Left renal cortex interstitium (tissue), 4 donors: ENCODE data around the gene ITGB2. TPM values are rescaled to one million over a fixed set of nuclear protein-coding genes. Genes with fewer than 3 reads are reported as not detected.

Experiments used
- DNase-seq, 4 donors: peaks; one replicate each; pipeline ENCODE4 v3.0.0-alpha.2; 2013; ENCODE audit warnings: low read depth in 4 of 4, low spot score in 2 of 4, missing footprints in 1 of 4
- polyA plus RNA-seq, 4 donors: library from polyadenylated mRNA; unstranded; fragments of 120-200 nt; gene quantifications; one replicate each; pipeline ENCODE4 v1.2.1, GENCODE V29; 2013; ENCODE audit not compliant: insufficient read length in 4 of 4

Gene ITGB2
- polyA plus RNA-seq, 4 donors: 9.2 to 21.6 (median 12.1) TPM

GRCh38 chr21:44854664-44855446 is 65.8 kb downstream of the ITGB2 start:
- no peak for DNase-seq

DNA sequence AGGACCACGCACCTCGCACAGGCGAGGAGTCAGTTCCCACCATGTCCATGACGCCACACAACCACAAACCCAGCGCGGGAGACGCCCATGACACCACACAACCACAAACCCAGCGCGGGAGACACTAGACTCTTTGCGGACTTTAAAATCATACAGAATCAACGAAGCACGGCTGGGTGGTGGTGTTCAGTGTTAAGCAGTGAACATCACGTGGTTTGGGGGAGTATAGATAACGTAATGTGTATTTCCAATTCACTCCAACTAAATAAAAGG is 66.4 kb downstream of the ITGB2 start:
- no peak for DNase-seq

DNA sequence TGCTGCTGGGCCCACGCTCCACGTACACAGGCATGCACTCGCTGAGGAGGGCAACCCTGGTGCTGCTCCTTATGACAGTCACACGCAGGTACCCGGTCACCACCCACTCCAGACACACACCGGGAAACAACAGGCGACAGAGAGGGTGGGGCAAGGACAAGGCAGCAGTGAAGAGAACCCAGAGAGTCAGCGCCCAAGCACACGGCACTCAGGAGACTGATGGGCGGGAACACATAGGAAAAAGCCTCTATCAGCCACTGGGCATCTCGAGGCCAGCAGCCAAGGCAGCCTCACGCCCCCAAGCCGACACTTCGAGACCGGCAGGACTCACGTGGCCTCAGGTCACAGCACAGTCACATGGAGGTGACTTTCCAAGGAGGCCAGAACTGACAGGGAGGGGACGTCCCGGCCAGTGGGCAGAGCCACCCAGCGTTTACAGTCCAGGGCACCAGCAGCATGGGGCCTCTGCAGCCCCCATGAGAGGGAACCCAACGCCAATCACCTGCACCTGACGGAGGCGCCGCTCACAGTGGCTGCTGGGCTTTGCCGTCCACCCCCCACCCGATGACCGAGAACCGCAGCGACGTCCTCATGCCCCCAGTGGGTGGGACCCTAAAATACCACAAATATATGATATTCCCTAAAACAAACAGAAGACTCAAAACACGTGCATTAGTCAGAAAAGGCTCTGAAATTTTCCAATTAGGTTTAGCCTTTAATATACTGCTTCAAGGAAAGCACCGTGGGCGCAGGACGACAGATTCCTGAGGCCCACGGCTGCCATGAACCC is 66.9 kb downstream of the ITGB2 start:
- no peak for DNase-seq

DNA sequence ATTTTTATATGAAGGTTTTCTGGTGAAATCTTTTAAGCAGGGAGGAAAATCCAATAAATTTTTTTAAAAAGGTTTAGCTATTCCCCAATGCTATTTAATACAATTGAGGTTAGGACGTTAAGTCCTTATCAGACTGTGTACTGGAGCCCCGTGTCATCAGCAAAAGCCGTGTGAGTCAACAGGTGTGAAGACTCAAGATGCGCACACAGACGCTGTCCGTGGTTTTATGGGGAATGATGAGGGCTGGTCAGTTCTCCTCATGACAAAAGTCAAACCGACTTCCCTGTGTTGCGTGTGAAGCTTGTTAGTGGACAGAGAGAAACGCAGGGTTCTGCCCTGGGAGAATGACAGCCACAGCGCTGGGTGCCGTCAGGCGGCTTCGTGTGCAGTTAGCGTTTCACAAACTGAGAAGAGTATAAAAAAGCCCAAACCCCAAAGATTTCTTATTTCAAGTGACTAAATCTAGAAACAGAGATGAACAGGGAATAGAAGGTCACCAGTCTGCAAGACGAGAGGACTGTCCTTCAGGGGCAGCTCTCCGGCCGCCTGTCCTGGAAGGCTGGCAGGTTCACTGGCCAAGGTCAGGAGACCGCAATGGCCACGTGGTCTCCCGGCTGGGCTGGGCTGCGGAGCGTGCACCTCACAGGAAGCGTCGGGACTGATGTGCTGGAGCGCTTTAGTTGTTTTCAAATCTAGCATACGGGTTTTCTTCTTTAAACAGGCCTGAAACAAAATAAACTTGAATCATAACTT is 69.6 kb downstream of the ITGB2 start:
- DNase-seq: no peak

DNA sequence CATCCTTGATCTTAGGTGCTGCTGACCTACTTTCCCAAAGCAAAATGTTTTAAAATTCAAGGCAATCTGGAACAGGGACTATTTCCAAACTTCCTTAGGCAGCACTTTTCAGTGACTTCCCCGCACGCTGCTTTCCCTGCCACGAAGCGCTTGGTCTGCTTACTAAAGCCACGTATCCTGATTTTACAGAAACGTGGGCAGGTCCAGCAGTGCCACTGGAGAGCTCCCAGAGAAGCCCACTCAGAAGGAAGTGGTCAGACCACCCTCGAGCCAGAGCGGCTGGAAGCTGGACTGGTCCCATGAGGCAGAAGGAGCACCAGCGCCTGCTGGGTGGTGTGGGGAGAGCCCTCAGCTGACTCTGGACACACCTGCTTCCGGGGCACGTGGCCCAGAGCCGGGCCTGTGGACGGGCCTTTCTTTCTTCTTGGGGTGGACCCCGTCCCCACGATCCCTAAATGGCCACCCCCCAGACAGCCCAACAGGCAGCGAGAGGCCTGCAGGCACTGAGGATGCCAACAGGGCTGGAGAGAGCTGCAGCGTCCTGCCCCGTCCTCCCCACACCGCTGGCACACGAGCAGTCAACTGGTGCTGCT is 70.4 kb downstream of the ITGB2 start:
- no peak for DNase-seq

GRCh38 chr21:44849616-44850130 is 71.0 kb downstream of the ITGB2 start:
- no peak for DNase-seq

- no peak for DNase-seq
Observed at GRCh38 chr21:44848821-44849521, 71.7 kb downstream of the ITGB2 start.

DNA sequence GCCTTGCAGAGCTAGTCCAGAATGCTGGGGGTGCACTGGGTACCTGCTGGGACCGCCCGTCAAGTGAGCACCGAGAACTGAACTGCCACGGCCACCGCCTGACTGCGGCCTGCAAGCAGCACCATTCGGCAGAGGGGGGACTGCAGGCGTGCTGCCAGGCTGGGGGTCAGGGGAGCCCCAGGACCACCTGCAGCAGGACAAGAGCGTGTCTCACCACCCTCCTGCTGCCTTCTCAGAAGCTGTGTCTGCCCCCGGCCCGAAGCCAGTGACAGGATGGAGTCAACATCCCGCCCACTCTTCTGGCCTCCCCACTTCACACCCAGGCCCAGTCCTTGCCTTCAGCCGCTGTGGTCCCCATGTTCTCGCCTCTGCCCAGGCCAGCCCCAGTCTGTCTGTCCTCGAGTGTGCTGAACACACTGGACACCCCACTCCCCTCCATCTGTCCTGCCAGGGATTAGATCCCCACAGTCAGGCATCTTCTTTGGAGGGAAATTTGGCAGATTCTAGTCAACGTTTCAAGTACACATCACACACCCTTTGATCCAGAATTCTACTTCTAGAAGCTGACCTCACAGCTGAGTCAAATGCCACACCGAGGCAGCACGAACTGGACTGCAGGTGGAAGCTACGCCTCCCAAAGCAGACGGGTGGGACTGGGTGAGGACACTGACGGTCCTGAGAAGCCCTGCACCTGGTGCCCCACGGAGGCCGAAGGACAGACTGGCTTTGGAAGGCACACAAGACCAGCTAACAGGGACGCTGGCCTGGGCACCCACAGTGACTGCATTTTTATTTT is 73.2 kb downstream of the ITGB2 start:
- DNase-seq: no peak

DNA sequence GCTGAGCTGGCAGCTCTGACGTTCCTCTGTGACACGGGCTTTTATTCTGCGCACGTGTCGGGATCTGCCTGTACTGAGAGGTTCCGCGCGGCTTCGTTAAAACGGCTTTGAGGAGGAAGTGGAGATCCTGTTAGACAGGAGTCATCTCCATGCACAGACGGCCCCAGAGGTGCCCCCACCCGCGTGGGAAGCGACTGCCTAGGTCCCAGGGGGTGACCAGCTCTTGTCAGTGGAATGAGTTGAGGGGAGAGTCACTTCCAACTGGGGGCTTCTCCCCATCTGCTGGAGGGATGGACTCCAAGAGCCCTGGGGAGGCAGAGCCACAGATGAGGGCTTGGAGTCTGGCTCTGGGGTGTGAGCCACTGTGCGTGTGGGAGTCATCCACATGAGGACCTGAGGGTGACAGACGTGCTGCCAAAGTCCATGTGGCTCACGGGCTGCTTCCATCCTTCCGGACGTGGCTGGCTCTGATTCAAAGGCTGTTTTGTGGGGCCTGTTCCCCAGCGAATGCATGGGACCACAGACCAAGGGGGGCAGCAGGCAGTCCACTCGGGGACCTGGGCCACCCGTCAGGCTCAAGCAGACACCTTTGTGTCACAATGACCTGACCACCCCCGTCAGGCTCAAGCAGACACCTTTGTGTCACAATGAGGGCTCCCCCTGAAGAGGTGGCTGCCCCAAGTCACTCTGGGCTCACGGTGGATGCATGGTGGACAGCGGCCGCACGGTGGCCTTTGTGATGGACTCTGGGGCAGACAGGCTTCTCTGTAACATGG is 74.0 kb downstream of the ITGB2 start:
- no peak for DNase-seq

DNA sequence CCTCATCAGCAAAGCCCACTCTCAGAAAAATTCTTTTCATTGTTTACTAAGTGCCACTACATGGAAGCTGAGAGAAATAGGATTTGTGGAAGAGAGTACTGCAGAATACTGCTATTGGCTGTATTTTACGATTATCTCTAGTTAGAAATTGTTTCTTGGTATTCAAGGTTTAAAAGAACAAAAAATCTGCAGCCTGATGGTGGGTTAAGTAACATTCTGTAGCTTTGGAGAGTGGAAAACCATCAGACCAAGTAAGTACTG is 74.5 kb downstream of the ITGB2 start:
- no peak for DNase-seq

GRCh38 chr21:44845418-44846223 is 75.1 kb downstream of the ITGB2 start:
- peak in 1 of 4 donors; percentile 36 for DNase-seq

DNA sequence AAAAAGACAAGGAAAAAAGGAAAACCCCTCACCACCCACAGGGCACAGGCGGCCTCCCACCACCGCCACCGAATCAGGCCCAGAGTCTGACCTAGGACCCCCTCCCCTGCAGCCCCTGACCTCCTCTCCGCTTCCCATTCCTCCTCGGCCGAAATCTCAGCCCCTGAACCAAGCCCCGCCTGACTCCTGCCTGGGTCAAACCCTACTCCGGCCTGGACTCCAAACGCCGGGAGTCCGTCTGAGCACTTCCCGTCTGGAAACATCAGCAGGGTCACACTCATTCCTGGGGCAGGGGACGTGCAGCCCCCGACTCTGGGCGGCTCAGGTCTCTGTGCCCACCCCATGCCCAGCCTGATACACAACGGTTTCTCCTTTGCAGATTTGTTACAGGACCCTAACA is 76.4 kb downstream of the ITGB2 start:
- no peak for DNase-seq

DNA sequence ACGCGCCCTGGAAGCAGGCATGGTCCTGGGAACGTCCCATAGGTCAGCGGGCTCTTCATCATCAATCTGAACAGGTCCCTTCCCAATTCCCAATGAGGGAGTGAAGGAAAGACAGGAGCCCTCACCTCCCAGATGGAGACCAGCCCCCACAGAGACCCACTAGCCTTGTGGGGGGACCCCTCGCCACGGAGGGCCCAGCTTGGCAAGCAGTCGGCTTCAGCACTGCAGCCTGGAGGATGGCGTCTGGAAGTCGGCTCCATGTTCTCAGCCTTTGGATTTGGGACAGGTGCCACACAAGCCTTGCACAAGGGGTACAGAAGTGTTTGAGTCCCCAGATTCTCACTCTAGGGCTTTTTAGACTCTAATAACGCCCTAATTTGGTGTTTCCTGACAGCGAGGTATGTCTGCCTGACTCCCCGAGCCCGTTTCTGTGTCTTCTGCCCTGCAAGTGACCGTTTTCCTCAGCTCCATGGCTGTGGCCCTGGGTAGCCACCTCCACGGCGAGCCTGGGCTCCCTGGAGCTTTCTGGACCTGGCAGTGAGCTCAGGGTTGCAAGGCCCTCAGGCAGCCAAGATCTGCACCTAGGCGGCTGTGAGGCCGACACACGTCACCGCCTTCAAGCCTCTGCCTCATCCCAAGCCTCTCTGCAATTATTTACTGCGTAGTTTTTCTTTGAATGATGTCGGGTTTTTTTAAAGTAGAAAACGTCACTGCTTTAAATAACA is 77.8 kb downstream of the ITGB2 start:
- no peak for DNase-seq

DNA sequence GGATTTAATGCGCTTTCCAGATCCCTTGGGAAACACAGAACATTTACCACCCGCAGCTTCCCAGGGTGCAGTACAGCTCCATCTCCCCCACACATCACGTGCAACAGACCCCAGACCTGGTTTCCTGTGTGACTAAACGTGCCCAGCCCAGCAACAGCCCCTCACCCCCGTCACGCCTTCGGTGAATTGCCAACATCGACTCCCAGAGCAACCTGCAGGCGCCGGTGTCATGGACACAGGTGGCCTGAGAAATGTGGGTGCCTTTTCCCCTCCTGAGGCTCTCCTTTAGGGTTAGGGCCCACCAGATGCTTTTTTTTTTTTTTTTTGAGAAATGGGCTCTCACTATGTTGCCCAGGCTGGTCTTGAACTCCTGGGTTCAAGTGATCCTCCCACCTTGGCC is 78.6 kb downstream of the ITGB2 start:
- no peak for DNase-seq

DNA sequence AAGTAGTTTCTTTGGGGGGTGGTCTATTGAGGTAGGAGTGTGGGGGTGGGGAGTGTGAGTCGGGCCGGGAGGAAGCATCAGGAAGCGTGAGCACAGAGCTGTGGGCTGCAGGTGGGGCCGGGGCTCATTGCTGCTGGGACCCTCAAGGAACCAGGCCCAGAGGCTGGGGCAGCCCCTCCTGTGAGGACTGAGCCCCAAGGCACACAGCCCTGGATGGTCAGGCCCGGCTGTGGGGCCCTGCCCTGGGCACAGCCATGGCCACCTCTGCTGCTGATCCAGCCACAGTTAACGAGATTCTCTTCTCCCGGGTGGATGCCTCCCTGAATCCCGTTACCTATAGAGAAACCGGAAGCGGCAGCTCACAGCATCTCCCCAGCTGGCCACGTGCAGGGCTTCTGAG is 79.9 kb downstream of the ITGB2 start:
- DNase-seq: no peak

DNA sequence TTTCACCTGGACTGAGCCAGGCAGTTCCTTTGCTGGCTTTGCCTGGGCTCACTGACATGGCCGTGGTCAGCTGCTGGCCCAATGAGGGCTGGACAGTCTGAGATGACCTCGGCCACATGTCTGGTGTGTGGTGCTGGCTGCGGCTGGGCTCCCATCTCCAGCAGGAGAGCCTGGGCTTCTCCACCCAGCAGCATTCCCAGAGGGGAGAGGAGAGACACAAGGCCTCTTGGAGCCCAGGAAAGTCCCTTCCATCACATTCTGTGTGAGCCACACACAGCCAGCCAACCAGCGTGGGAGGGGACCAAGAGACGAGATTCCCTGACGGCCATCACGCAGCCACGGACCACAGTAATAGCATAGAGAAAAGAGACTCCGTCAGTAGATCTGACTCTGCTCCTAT is 81.7 kb downstream of the ITGB2 start:
- no peak for DNase-seq

DNA sequence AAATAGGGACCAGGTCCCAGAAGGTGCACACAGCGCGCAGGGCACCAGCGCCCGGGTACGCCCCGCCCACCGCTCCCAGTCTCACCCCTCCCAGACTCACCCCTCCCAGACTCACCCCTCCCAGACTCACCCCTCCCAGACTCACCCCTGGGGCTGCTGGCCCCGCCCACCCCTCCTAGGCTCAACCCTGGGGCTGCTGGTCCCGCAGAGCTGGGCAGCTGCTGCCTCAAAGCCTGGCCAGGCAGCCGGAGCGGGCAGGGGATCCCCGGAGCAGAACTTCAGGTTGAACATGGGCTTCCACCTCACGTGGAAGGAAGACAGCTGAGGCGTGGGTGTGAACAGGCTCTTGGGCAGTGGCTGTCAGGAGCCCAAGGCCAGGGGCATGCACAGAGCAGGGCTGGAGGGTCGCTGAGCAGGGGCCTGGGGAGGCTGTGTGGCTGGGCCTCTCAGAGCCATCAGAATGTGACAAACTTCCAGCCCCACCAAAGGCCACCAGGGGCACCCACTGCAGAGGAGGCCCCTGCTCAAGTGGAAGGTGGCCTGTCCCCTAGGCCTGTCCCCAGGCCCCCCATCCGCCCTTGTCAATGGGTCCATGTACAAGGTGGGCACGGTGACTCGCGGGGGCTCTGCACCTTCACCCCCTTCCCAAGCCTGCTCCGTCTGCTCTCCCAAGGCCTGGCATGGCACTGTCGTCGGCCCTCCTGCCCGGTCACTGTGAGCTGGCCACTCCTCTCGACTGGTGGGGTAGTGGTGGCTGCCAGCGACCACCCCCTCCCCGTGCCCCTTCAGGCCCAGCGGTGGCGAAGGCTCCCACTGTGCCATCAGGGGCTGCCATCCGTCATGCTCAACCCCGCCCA is 82.4 kb downstream of the ITGB2 start:
- DNase-seq: no peak
